Raji (cell line): ENCODE results near the gene SMIM7.

ENCODE experiments used
- POLR2A ChIP-seq: IDR thresholded peaks from 2 replicates; pipeline ENCODE4 v1.6.1; 2011; ENCODE audit warnings: low read depth, low read length, control low read depth; ENCODE audit not compliant: insufficient read depth

Gene SMIM7

DNA sequence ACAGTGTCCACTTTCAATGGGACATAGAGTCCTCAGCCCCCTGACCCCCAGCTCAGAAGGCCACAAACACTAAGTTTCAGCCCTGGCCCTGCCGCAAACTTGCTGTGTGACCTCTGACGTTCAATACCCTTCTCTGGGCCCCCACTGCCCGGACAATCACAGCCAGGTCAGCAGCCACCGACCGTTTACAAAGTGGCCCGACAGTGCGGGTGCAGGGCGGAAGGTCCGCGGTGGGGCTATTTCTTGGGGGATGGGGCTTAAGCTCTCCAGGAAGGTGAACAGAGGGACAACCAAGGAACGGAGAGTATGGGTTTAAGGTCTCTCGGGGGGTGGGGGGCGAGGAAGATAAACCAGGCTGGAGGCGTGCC is 496 bp downstream of the SMIM7 start:
- no peak for TF ChIP-seq POLR2A

DNA sequence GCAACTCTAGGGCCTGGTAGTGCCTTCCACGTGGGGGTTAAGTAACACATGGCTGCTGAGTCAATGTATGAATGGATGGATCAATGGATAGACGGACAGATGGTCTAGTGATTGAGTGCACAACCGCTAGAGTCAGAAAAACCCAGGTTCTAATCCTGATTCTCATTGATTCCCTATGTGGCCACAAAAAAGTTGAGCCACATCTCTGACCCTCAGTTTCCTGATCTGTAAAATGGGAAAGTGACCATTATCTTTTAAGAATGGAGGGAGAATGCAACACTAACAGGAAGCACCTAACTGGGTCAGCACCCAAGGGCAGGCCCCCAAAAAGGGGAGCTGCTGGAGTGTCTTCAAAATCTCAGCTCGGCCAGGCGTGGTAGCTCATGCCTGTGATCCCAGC is 2.6 kb downstream of the SMIM7 start:
- TF ChIP-seq POLR2A = no peak

DNA sequence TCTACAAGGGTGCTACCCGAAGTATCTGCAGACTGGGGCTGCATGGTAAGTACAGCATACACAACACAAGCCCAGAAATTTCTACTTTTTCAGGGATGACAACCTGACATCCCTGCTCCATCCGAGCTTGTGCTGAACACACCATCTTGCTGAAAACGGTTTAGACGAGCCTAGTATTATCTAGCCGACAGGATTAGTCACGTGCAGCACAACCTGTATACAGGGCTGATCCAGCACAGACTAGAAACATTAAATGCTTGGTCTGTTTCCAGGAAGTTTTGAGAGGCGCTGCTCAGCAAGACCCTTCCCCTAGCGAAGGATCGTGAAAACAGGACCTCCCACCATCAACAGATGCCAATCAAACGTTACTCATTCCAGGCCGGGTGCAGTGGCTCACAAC is 4.2 kb downstream of the SMIM7 start:
- TF ChIP-seq POLR2A = no peak

DNA sequence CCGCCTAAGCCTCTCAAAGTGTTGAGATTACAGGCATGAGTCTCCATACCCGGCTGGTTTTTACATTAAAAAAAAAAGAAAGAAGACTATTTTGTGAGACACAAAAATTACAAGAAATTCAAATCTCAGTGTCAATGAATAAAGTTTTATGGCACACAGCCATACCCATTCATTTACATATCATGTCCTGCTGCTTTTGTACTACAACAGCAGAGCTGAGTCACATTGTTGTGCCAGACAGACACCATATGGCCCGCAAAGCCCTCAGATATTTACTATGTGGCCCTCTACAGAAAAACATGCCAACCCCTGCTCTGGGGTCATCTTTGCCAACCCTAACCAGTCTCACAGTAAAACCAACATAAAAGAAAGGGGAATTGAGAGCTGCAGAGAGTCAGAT is 5.3 kb downstream of the SMIM7 start:
- no peak for TF ChIP-seq POLR2A

DNA sequence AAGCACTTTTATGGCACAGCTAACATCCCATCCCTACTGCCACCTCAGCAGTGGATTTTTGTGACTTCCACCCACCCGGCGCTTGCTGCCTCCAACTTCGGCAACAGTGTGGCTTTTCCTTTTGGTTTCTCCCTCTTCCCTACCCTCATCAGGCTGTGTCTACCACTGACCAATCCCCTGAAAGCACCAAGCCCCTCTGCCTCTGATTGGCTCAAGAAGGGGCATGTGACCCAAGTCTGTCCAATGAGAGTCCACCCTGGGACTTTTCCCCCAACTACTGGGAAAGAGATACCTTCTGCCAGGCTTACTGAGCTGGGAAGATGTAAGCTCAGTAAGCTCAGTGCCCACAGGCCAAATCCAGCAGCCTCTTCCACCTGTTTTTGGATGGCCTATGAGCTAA is 5.8 kb downstream of the SMIM7 start:
- TF ChIP-seq POLR2A = no peak

DNA sequence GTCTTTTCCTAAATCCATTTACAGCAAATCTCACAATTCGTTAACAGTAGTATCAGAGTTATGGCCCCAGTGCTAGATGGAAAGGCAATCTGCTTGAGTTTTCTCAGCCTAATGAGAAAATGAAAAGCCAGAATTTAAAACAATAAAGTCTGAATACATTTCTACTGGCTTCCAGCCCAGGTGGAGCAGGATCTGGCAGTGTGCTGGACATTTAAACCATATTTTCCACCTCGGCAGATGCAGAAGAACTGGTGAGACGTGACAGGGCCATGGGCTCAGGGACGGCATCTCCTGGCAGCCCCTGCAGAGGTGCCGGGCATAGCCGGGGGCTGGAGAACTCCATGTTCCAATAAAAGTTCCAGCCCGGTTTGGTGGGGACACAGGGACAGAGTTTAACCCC is 7.1 kb downstream of the SMIM7 start:
- TF ChIP-seq POLR2A = no peak

DNA sequence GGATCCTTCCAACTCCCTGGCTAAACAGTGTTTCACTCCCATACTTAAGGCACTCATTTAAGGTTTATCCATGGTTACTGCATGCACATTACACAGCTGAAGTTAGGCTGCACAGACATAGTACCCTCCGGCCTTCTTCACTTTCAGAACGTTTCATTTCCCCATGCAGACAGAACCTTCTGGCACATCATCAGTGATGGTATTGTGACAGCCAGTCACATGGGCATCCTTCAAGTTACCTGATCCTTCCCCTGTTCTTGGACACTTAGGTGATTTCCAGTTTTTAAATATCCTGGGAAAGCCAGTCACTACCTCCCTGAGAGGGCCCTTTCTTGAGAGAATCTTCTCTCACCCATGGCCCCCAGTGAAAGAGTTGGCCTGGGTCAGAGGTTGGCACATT is 9.1 kb downstream of the SMIM7 start:
- no peak for TF ChIP-seq POLR2A

DNA sequence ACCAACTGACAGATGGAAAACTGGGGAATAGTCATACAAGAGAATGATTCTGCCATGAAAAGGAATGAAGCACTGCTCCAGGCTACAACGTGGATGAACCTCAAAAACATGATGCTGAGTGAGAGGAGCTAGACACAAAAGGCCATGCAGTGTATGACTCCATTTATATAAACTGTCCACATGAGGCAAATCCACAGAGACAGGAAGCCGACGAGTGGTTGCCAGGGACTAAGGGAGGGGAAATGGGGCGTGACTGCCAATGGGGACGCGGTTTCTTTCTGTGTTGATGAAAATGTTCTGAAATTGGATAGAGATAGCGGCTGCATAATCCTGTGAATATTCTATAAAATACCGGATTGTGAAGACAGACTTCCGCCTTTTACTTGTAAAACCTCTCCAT is 10.2 kb downstream of the SMIM7 start:
- TF ChIP-seq POLR2A = no peak

DNA sequence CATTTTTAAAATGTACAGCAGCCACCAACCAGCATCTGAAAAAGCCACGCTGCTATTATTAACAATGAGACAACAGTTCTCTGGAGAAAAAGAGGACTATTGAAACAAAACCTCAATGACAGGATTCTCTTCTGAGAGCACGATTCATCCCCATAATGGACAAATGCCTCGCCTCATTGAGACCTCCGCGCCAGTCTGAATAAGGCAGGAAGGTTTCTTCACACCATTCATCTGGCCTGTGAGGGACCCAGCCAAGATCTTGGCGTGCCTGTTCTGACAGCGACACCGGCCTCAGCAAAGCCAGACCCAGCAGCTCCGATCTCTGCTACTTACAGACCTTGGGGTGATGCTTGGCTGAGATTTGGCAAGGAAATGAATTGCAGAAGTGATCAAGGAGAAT is 14.8 kb downstream of the SMIM7 start:
- no peak for TF ChIP-seq POLR2A

DNA sequence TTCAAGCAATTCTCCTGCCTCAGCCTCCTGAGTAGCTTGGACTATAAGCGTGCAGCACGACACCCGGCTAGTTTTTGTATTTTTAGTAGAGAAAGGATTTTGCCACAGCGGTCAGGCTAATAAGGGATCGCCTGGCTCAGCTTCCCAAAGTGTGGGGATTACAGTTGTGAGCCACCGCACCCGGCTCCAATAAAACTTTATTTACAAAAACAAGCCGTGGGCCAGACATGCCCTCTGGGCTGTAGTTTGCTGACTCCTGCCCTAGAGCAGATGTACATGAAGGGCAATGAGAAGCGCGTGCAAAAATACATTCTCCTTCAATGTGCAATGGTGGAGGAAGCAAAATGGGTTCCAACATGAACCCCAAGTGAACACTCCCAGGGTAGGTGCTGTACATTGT is 18.2 kb downstream of the SMIM7 start:
- TF ChIP-seq POLR2A = no peak

DNA sequence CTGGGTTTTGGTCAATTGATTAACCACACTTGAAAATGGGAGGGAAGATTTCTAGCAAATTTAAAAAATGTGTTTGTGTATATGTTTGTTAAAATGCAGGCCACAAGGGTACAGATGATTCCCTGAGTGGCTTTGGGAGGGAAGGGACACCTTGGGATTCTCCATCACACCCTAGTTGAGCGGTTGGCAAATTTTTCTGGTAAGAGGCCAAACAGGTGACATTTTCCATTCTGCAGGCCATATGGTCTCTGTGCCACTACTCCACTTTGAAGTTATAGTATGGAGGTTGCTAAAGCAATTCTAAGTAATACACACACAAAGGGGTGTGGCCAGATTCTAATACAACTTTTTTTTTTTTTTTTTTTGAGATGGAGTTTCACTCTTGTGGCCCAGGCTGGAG is 19.0 kb downstream of the SMIM7 start:
- no peak for TF ChIP-seq POLR2A

DNA sequence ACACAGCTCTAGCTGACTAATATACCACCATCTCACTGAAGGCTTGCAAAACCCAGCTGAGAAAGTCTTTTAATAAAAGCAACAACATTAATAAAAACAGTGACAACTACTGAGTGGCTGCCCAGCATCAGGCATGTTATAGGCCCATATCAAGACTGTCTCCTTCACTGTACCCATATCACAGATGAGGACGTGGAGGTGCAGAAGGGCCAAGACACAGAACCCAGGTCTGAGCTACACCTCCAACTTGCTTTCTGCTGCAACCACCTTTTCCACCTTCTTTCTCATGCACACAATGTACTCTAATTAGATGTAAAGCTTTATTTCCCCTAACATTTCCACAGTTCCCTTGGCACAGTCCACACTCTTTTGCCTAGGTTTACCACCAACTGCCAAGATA is 21.3 kb downstream of the SMIM7 start:
- no peak for TF ChIP-seq POLR2A

DNA sequence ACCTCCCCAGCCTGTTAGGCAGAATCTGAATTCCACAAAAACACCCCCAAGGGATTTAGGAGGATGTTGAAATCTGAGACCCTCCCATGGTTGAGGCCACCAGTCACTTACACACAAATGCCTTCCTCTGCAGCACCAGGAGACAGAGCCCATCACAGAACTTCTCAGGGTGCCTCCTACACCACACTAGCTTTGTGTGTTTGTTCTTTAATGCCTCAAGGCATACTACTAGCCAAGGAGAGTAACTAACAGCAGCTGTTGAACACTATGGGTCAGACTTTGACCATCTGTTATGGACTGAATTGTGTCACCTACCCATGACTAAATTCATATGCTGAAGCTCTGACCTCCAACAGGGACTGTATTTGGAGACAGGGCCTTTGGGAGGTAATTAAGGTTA is 22.4 kb downstream of the SMIM7 start:
- no peak for TF ChIP-seq POLR2A

DNA sequence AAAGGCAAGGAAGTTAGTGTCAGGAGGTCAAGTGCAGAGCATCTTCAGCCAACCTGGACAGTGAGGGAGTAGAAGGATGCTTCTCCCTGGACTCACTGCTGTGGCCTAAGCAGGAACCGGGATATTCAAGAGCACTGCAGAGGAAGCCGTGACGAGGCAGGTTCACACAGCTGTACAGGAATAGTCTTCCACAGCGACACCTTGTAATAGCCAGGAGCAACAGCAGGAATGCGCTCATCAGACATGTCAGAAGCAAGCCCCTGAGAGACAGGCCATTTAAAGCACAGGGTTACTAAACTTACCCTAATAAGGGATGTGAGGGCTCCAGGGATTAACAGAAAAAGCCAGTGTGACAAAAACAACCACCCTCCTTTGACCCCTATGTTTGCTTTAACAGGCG is 28.5 kb downstream of the SMIM7 start:
- no peak for TF ChIP-seq POLR2A

DNA sequence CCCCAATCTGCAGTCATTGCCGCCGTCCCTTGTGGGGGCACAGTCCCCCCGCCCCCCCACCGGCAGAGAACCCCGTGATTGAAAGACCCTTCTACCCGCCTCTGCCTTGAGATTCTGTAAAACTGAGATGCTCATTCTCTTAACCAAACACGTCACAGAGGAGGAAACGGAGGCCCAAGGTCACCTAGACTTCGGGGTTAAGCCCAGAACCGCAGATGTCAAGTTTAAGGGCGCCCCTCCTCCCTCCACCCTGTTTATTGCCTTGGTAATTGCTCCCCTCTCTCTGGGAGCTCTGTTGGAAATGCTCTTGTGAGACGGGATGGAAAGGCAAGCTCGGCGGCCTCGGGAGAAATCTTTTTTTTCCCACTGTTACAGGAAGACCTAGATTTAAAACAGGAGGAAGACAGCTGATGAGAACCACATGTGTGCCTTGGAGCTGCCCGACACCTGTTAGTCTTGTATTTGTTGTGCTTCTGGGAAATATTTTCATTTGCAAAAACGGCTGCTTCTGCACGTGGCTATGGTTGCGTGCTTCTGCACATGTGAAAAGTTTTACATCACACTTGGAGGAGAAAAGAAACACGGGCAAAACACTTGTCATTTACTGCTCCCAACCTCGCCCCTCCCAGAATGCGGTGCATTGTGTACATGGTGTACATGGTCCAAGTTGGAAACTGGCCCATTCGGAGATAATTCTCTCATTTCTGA is 30.8 kb downstream of the SMIM7 start:
- TF ChIP-seq POLR2A = peak; percentile 6; the same call in 1 of the 2 replicates

DNA sequence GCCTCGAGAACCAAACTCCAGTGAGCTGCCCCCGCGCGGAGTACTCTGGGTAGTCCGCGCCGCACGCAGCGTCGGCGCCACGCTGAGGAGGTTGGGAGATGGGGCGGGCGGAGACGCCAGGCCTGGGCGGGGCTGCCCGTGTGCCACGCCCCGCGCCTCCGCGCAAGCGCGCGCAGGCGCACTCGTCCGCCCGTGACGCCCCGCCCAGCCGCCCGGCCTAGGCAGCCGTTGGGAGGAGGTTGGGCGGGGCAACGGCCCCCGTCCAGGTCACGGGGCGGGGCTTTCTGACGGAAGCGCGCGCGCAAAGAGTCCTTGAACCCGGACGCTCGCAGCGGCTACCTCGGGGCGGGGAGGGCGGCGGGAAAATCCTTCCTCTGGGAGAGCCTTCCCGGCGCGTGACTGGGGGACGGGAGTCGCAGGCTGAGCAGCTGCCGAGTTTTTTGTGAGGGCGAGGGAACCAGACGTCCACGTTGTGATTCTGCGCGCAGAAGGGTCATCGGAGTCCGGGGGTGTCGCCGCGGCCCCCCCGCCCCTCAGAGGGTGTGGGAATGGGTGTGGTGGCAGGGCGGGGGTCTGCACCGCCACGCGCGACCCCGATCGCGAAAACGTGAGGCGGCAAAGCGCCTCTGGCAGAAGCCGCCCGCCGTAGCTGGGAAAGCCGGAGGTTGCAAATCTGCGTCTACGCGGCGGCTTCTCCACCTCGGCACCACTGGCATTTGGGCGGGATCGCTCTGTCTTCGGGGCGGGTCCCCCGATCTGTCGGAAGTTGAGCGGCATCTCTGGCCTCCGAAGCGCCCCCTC is 31.6 kb downstream of the SMIM7 start, which contains the start of gene MED26:
Gene MED26 (minus strand): TSS at position 22 of the 801 bp plus-strand sequence. CDS start 261 bp downstream, outside the sequence.
- TF ChIP-seq POLR2A = peak; percentile 71

DNA sequence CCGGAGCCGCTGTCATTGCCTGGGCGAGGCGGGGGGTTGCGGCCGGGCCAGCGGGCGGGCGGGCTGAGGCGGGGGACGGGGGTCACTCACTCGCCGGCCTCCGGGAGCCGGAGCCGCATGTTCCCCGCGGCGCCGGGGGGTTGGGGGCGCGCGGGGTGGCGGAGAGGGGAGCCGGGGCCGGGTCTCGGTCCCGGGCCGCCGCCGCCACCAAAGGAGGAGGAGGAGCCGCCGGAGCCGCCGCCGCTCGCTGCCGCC is 32.1 kb downstream of the SMIM7 start:
- no peak for TF ChIP-seq POLR2A

DNA sequence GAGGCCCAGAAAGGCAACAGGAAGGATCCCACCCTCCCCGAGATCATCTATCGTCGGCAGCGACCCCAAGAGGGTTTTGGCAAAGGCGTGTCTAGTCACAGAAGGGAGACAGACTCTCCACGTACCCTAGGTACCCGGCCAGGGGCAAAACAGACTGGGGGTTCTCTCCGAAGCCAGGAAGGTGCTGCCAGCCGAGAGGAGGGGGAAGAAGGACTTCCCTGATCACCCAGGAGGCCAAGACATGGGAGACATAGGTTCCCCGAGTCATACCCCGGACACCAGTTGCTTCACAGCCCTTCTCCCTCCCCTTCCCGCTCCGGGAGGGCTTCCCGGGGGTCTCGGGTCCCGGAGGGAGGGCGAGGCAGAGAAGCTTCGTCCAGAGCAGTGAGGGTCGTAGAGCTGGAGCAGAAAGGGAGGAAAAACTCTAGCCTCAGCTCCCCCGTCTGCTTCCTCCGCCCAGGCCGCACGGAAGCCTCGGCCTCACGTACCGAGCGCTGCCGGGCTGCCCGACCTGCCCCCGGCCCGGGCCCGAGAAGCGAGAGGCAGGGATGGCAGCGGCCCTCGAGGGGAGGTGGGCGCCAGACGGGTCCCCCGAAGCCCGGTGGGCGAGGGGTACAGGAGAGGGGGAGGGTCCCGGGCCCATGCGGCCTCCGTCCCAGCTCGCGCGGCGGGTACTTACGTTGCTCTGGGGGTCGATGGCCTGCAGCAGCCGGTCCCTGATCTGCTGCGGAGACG is 32.6 kb downstream of the SMIM7 start:
- 0 out of 2 replicates have a peak, but pooled peaks have one; percentile 10 for TF ChIP-seq POLR2A
